A549 (cell line): ENCODE measurements around the gene CNIH3. TPM values are rescaled to one million over a fixed set of nuclear protein-coding genes. Genes with fewer than 3 reads are reported as not detected.

Experiments used
- ATAC-seq, 2 experiments: fragments of 200-7000 bp in 1 of 2; fragments of >200 bp in 1 of 2; cut with Nextera tagmentation in 1 of 2; cut with Tn5 transposase in 1 of 2; 3 replicates each; pipeline versions ENCODE4 v1.8.0 to v1.9.1; 2018 to 2020; ENCODE audit warnings: mild to moderate bottlenecking in 1 of 2, moderate library complexity in 1 of 2
- CTCF ChIA-PET: fragments of 300-600 bp; sonication (Branson Sonifier 250); formaldehyde crosslinking; extraction: SDS; loops from one replicate; lab custom pipeline; 2021; ENCODE audit warnings: antibody characterized with exemption, inconsistent platforms; lab: Yijun Ruan, JAX
- POLR2A ChIA-PET: fragments of 350-600 bp; formaldehyde crosslinking; extraction: SDS; loops from one replicate; lab custom pipeline; 2021; ENCODE audit warnings: antibody characterized with exemption, inconsistent platforms; lab: Yijun Ruan, JAX
- DNase-seq, 2 experiments: peaks; one replicate each; pipeline versions ENCODE4 v3.0.0 to v3.0.0-alpha.2; 2011 to 2016; ENCODE audit warnings: low read depth in 1 of 2, low spot score in 1 of 2
- FAIRE-seq: peaks from 2 replicates; lab custom pipeline; 2011; peaks lifted over from hg19 to GRCh38; lab: Jason Lieb, UNC
- H3K27ac ChIP-seq, 2 experiments: fragments of >200 bp; sonication (Bioruptor Twin); formaldehyde crosslinking; 3 replicates each; pipeline ENCODE4 v1.5.1; 2016 to 2017
- H3K4me1 ChIP-seq: fragments of >200 bp; sonication (Bioruptor Twin); formaldehyde crosslinking; 3 replicates; pipeline ENCODE4 v1.6.1; 2016
- H3K4me2 ChIP-seq: fragments of >200 bp; sonication (Bioruptor Twin); formaldehyde crosslinking; 3 replicates; pipeline ENCODE4 v1.6.1; 2016
- H3K4me3 ChIP-seq: fragments of >200 bp; sonication (Bioruptor Twin); formaldehyde crosslinking; 3 replicates; pipeline ENCODE4 v1.5.1; 2016
- H3K9me3 ChIP-seq: fragments of >200 bp; sonication (Bioruptor Twin); formaldehyde crosslinking; 3 replicates; pipeline ENCODE4 v1.6.1; 2016
- ATOH8 ChIP-seq: fragments of 250-450 bp; sonication (Bioruptor Pico); IDR thresholded peaks from 2 replicates; pipeline ENCODE4 v1.5.0; 2020; ENCODE audit warnings: low read depth, mild to moderate bottlenecking, moderate library complexity
- BHLHE40 ChIP-seq: IDR thresholded peaks from 2 replicates; pipeline ENCODE4 v1.6.1; 2012; ENCODE audit warnings: low read depth, low read length, inconsistent platforms
- CHD2 ChIP-seq: fragments of 150-350 bp; IDR thresholded peaks from 2 replicates; pipeline ENCODE4 v1.6.1; 2014; ENCODE audit warnings: low read length; ENCODE audit not compliant: partially characterized antibody
- CHD4 ChIP-seq: fragments of 200-600 bp; sonication (generic); IDR thresholded peaks from 2 replicates; pipeline ENCODE4 v1.6.1; 2016; ENCODE audit warnings: antibody characterized with exemption, mild to moderate bottlenecking, borderline replicate concordance
- EHF ChIP-seq: fragments of 250-450 bp; sonication (Bioruptor Pico); IDR thresholded peaks from 2 replicates; pipeline ENCODE4 v1.5.0; 2020; ENCODE audit warnings: mild to moderate bottlenecking
- EHMT2 ChIP-seq: fragments of 200-600 bp; sonication (generic); IDR thresholded peaks from 2 replicates; pipeline ENCODE4 v1.6.1; 2016; ENCODE audit warnings: antibody characterized with exemption, low read depth, mild to moderate bottlenecking, moderate library complexity
- EP300 ChIP-seq, 2 experiments: fragments of >200 bp; sonication (Bioruptor Twin); formaldehyde crosslinking; IDR thresholded peaks; 2 replicates in 1 of 2; 3 replicates in 1 of 2; pipeline ENCODE4 v1.6.1; 2016 to 2017
- ESRRA ChIP-seq: fragments of 150-350 bp; IDR thresholded peaks from 2 replicates; pipeline ENCODE4 v1.6.1; 2014; ENCODE audit warnings: mild to moderate bottlenecking, low read length, borderline replicate concordance
- FOXS1 ChIP-seq: fragments of 250-450 bp; sonication (Bioruptor Pico); IDR thresholded peaks from 2 replicates; pipeline ENCODE4 v1.5.0; 2020; ENCODE audit warnings: mild to moderate bottlenecking, moderate library complexity
- HDAC2 ChIP-seq: fragments of 200-600 bp; sonication (generic); IDR thresholded peaks from 2 replicates; pipeline ENCODE4 v1.6.1; 2016
- JUN ChIP-seq, 2 experiments: fragments of >200 bp; sonication (Bioruptor Twin); formaldehyde crosslinking; IDR thresholded peaks; 2 replicates in 1 of 2; 3 replicates in 1 of 2; pipeline ENCODE4 v1.6.1; 2016 to 2017
- JUNB ChIP-seq: fragments of >200 bp; sonication (Bioruptor Twin); formaldehyde crosslinking; IDR thresholded peaks from 2 replicates; pipeline ENCODE4 v1.6.1; 2016
- KDM1A ChIP-seq: fragments of 200-600 bp; sonication (generic); IDR thresholded peaks from 2 replicates; pipeline ENCODE4 v1.6.1; 2016; ENCODE audit warnings: low read depth, mild to moderate bottlenecking
- KDM5A ChIP-seq: fragments of 200-600 bp; sonication (generic); IDR thresholded peaks from 2 replicates; pipeline ENCODE4 v1.6.1; 2016; ENCODE audit warnings: antibody characterized with exemption, mild to moderate bottlenecking
- MAFK ChIP-seq: fragments of 450-650 bp; IDR thresholded peaks from 2 replicates; pipeline ENCODE4 v1.6.1; 2014; ENCODE audit not compliant: partially characterized antibody
- MAX ChIP-seq: IDR thresholded peaks from 2 replicates; pipeline ENCODE4 v1.6.1; 2012
- MAZ ChIP-seq: fragments of 150-350 bp; IDR thresholded peaks from 2 replicates; pipeline ENCODE4 v1.6.1; 2014; ENCODE audit warnings: antibody characterized with exemption, low read depth, low read length, borderline replicate concordance
- MYC ChIP-seq: IDR thresholded peaks from 2 replicates; pipeline ENCODE4 v1.6.1; 2012; ENCODE audit warnings: mild to moderate bottlenecking, inconsistent platforms, low read length, improper control_type of control experiment, borderline replicate concordance
- REST ChIP-seq: fragments of 200-600 bp; sonication (generic); IDR thresholded peaks from 2 replicates; pipeline ENCODE4 v1.6.1; 2016; ENCODE audit warnings: antibody characterized with exemption, mild to moderate bottlenecking, moderate library complexity
- RFX5 ChIP-seq: fragments of 450-650 bp; IDR thresholded peaks from 2 replicates; pipeline ENCODE4 v1.7.1; 2014; ENCODE audit warnings: antibody characterized with exemption, mild to moderate bottlenecking, moderate library complexity
- SMC3 ChIP-seq: fragments of >200 bp; sonication (Bioruptor Twin); formaldehyde crosslinking; IDR thresholded peaks from 3 replicates; pipeline ENCODE4 v1.6.1; 2018; ENCODE audit warnings: inconsistent platforms
- USF2 ChIP-seq: fragments of 450-650 bp; IDR thresholded peaks from 2 replicates; pipeline ENCODE4 v1.6.1; 2014; ENCODE audit warnings: antibody characterized with exemption
- ZC3H11A ChIP-seq: fragments of 450-650 bp; IDR thresholded peaks from 2 replicates; pipeline ENCODE4 v1.6.1; 2014; ENCODE audit warnings: antibody characterized with exemption, mild to moderate bottlenecking
- ZNF302 ChIP-seq: fragments of 250-450 bp; sonication (Bioruptor Pico); IDR thresholded peaks from 2 replicates; pipeline ENCODE4 v1.9.0; 2021; ENCODE audit warnings: inconsistent platforms, mild to moderate bottlenecking, moderate library complexity
- ZSCAN20 ChIP-seq: fragments of 250-450 bp; sonication (Bioruptor Pico); IDR thresholded peaks from 2 replicates; pipeline ENCODE4 v1.8.0; 2022; ENCODE audit warnings: mild to moderate bottlenecking, moderate library complexity
- WGBS: methylation state at CpG from one replicate; pipeline ENCODE4 v1.1.6; 2017; ENCODE audit errors: missing lambda C conversion rate; 5-methylcytosine and 5-hydroxymethylcytosine counted together
- polyA plus RNA-seq, 4 experiments: library from polyadenylated mRNA; depleted of rRNA in 3 of 4; stranded (reverse); fragments of >200 nt; fragmentation: RNase III in 1 of 4; extraction: RNeasy Plus Mini Kit Qiagen cat#74134 plus additional on column Dnase treatment in 1 of 4; gene quantifications; 2 replicates in 3 of 4; 3 replicates in 1 of 4; pipeline ENCODE4 v1.2.3, GENCODE V29; 2011 to 2017

Gene CNIH3
- polyA plus RNA-seq, 2 of the 4 experiments (the other 2 are of a cell fraction): 0.61 to 0.85 TPM

GRCh38 chr1:224704107-224704735 lies 88.1 kb downstream of the CNIH3 start:
- no peaks in the 10 kb centered on the region for H3K9me3 ChIP-seq
- ChIA-PET CTCF (interaction anchor here (1.0 to 1.3 kb wide), 3 partner anchors 9 to 147 kb away, joined by 3 to 4 read pairs (median 3); no protein-coding TSS in a partner anchor), POLR2A (interaction anchor here (0.7 kb wide), 1 partner anchor 191 kb away, joined by 3 read pairs; no protein-coding TSS in a partner anchor)
- no peak for TF ChIP-seq ESRRA
- no peak for TF ChIP-seq EHF
- TF ChIP-seq MAZ: no peak
- TF ChIP-seq EHMT2: no peak
- no peak for TF ChIP-seq MAFK
- no peak for TF ChIP-seq ZNF302
- TF ChIP-seq FOXS1 (CRISPR knock-in tag): no peak
- TF ChIP-seq SMC3: no peak
- no peak for TF ChIP-seq USF2
- no peak for TF ChIP-seq MYC
- TF ChIP-seq RFX5: no peak
- TF ChIP-seq KDM5A: no peak
- FAIRE-seq (no peak), ATAC-seq (no peak), DNase-seq (no peak)
- no peak overlapping the region for H3K4me3 ChIP-seq
- WGBS: 53% methylated on average over 8 of the region's 8 CpGs
- H3K4me2 ChIP-seq: no peak overlapping the region
- no peaks in the 10 kb centered on the region for H3K4me1 ChIP-seq
- H3K27ac ChIP-seq: no peak overlapping the region

- CTCF ChIA-PET: no interaction called here
- POLR2A ChIA-PET: no interaction called here
- DNase-seq (no peak), FAIRE-seq (no peak), ATAC-seq (no peak)
- TF ChIP-seq BHLHE40 (no peak), MAZ (no peak), EP300 (IDR thresholded peaks at IDR 0.05) (no peak), MAX (no peak), ZSCAN20 (CRISPR knock-in tag) (no peak), ATOH8 (no peak), USF2 (no peak), EHMT2 (no peak), HDAC2 (no peak), JUNB (no peak), CHD2 (no peak), JUN (IDR thresholded peaks at IDR 0.05) (no peak), ZC3H11A (no peak), ESRRA (no peak), KDM1A (no peak), CHD4 (no peak), EHF (no peak), KDM5A (no peak), REST (no peak)
- Histone ChIP-seq H3K27ac (no peak overlapping the region), H3K4me3 (no peak overlapping the region), H3K4me2 (no peak overlapping the region), H3K9me3 (no peaks in the 10 kb centered on the region), H3K4me1 (no peaks in the 10 kb centered on the region)
- WGBS: 0% methylated on average over 3 of the region's 3 CpGs
Observed at GRCh38 chr1:224705578-224705977, 89.5 kb downstream of the CNIH3 start.
